IMR-90 (cell line): ENCODE data around the gene PRELID3B. TPM values are rescaled to one million over a fixed set of nuclear protein-coding genes. Genes with fewer than 3 reads are reported as not detected.

Experiments
- ATAC-seq: fragments of 200-7000 bp; cut with Tn5 transposase; 2 replicates; pipeline ENCODE4 v1.9.1; 2020; ENCODE audit warnings: low read depth, mild to moderate bottlenecking, moderate library complexity
- BruUV-seq: library from RNA; stranded (reverse); fragments of 400-500 nt; replicated peaks from 2 replicates; lab custom pipeline; 2021; lab: Mats Ljungman, UMichigan
- CTCF ChIA-PET: fragments of 300-600 bp; formaldehyde crosslinking; extraction: SDS; loops from one replicate; lab custom pipeline; 2021; ENCODE audit warnings: antibody characterized with exemption; lab: Yijun Ruan, JAX
- POLR2A ChIA-PET: fragments of 300-600 bp; sonication (Branson Sonifier 250); formaldehyde crosslinking; loops from one replicate; lab custom pipeline; 2022; ENCODE audit warnings: antibody characterized with exemption; ENCODE audit not compliant: unreplicated experiment; lab: Charles Lee
- DNase-seq: peaks from one replicate; pipeline ENCODE4 v3.0.0; 2013
- H2AFZ ChIP-seq: replicated peaks from 2 replicates; pipeline ENCODE3; 2013; ENCODE audit warnings: low read length, mild to moderate bottlenecking; ENCODE audit not compliant: poor library complexity
- H2AK5ac ChIP-seq: 2 replicates; pipeline ENCODE4 v1.6.1; 2013; ENCODE audit warnings: low read depth, low read length, inconsistent platforms
- H2AK9ac ChIP-seq: replicated peaks from 2 replicates; pipeline ENCODE3; 2013; ENCODE audit warnings: mild to moderate bottlenecking, low read depth, low read length, moderate library complexity; ENCODE audit not compliant: poor library complexity
- H2BK120ac ChIP-seq: 2 replicates; pipeline ENCODE4 v1.6.1; 2013; ENCODE audit warnings: low read depth, low read length, inconsistent platforms
- H2BK15ac ChIP-seq: 3 replicates; pipeline ENCODE4 v1.6.1; 2013; ENCODE audit warnings: low read depth, low read length, inconsistent platforms
- H2BK20ac ChIP-seq: 2 replicates; pipeline ENCODE4 v1.6.1; 2013; ENCODE audit warnings: low read depth, mild to moderate bottlenecking, inconsistent platforms, low read length, moderate library complexity
- H2BK5ac ChIP-seq: 2 replicates; pipeline ENCODE4 v1.6.1; 2013; ENCODE audit warnings: mild to moderate bottlenecking, low read depth, low read length, inconsistent platforms; ENCODE audit not compliant: poor library complexity, severe bottlenecking
- H3K14ac ChIP-seq: replicated peaks from 2 replicates; pipeline ENCODE4 v1.6.1; 2013; ENCODE audit warnings: low read depth, low read length, inconsistent platforms
- H3K18ac ChIP-seq: 2 replicates; pipeline ENCODE4 v1.6.1; 2013; ENCODE audit warnings: low read depth, low read length, control low read depth
- H3K23ac ChIP-seq: 2 replicates; pipeline ENCODE4 v1.6.1; 2013; ENCODE audit warnings: low read depth, low read length, inconsistent platforms
- H3K27ac ChIP-seq: 2 replicates; pipeline ENCODE4 v1.5.1; 2013; ENCODE audit warnings: mild to moderate bottlenecking, control low read depth, low read length; ENCODE audit not compliant: insufficient read depth
- H3K27me3 ChIP-seq: 2 replicates; pipeline ENCODE4 v1.6.1; 2013; ENCODE audit warnings: low read length; ENCODE audit not compliant: control insufficient read depth, insufficient read depth
- H3K36me3 ChIP-seq: 2 replicates; pipeline ENCODE4 v1.6.1; 2013; ENCODE audit warnings: low read length, mixed read lengths; ENCODE audit not compliant: control insufficient read depth, insufficient read depth
- H3K4ac ChIP-seq: 2 replicates; pipeline ENCODE4 v1.6.1; 2013; ENCODE audit warnings: low read depth, low read length, inconsistent platforms
- H3K4me1 ChIP-seq: 2 replicates; pipeline ENCODE4 v1.6.1; 2013; ENCODE audit warnings: low read length, mixed read lengths; ENCODE audit not compliant: control insufficient read depth, insufficient read depth
- H3K4me2 ChIP-seq: 2 replicates; pipeline ENCODE4 v1.6.1; 2013; ENCODE audit warnings: low read depth, mild to moderate bottlenecking, control low read depth, low read length, moderate library complexity
- H3K4me3 ChIP-seq: 2 replicates; pipeline ENCODE4 v1.5.1; 2013; ENCODE audit warnings: low read depth, mild to moderate bottlenecking, control low read depth, low read length, moderate library complexity; ENCODE audit not compliant: insufficient read depth
- H3K56ac ChIP-seq: 2 replicates; pipeline ENCODE4 v1.6.1; 2013; ENCODE audit warnings: low read length, inconsistent platforms; ENCODE audit not compliant: insufficient read depth; ENCODE audit errors: extremely low read depth
- H3K79me1 ChIP-seq, 2 experiments: 2 replicates each; pipeline ENCODE4 v1.6.1; 2013; ENCODE audit warnings: low read length in 2 of 2, inconsistent platforms in 1 of 2, low read depth in 1 of 2
- H3K9ac ChIP-seq: 2 replicates; pipeline ENCODE4 v1.6.1; 2013; ENCODE audit warnings: low read depth, low read length, control low read depth
- H3K9me1 ChIP-seq: 2 replicates; pipeline ENCODE4 v1.6.1; 2013; ENCODE audit warnings: low read length, inconsistent platforms; ENCODE audit not compliant: insufficient read depth
- H3K9me3 ChIP-seq: 2 replicates; pipeline ENCODE4 v1.6.1; 2013; ENCODE audit warnings: low read length; ENCODE audit not compliant: control insufficient read depth, insufficient read depth
- H4K20me1 ChIP-seq: 2 replicates; pipeline ENCODE4 v1.6.1; 2013; ENCODE audit warnings: low read length, inconsistent platforms; ENCODE audit not compliant: insufficient read depth
- H4K5ac ChIP-seq: 2 replicates; pipeline ENCODE4 v1.6.1; 2013; ENCODE audit warnings: mild to moderate bottlenecking, low read depth, low read length, control low read depth
- H4K8ac ChIP-seq, 2 experiments: 2 replicates each; pipeline ENCODE4 v1.6.1; 2013; ENCODE audit warnings: low read depth in 2 of 2, low read length in 2 of 2, control low read depth in 1 of 2, inconsistent platforms in 1 of 2
- H4K91ac ChIP-seq: 2 replicates; pipeline ENCODE4 v1.6.1; 2013; ENCODE audit warnings: low read depth, low read length, inconsistent platforms; ENCODE audit not compliant: insufficient read depth
- POLR2A ChIP-seq: IDR thresholded peaks from 2 replicates; pipeline ENCODE4 v1.6.1; 2012; ENCODE audit warnings: mild to moderate bottlenecking, low read depth, low read length
- RCOR1 ChIP-seq: IDR thresholded peaks from 2 replicates; pipeline ENCODE4 v1.6.1; 2012; ENCODE audit warnings: mild to moderate bottlenecking, low read length, improper control_type of control experiment; ENCODE audit not compliant: insufficient replicate concordance
- WGBS, 2 experiments: methylation state at CpG; one replicate each; pipeline versions ENCODE4 v1.1.5 to v1.1.7; 2013; ENCODE audit warnings: missing lambda C conversion rate in 2 of 2; ENCODE audit not compliant: insufficient read length in 1 of 2; ENCODE audit errors: extremely low coverage in 2 of 2; 5-methylcytosine and 5-hydroxymethylcytosine counted together
- dilution Hi-C: fragments of 300-500 bp; cut with HindIII; formaldehyde crosslinking; loops from one replicate; pipeline ENCODE4 v1.14.3; 2018; ENCODE audit warnings: low sequenced_read_pairs; ENCODE audit not compliant: unreplicated experiment
- in situ Hi-C: fragments of 300-500 bp; cut with MboI; formaldehyde crosslinking; loops from 3 replicates; pipeline ENCODE4 v1.14.3; 2019; ENCODE audit warnings: low sequenced_read_pairs, inconsistent platforms, mixed read lengths
- intact Hi-C: fragments of 100-400 bp; cut with micrococcal nuclease; formaldehyde crosslinking; loops from 2 replicates; pipeline ENCODE4 v1.10.0; 2022
- polyA plus RNA-seq, 3 experiments: library from polyadenylated mRNA; depleted of rRNA; stranded (reverse); fragments of >200 nt; gene quantifications; 2 replicates each; pipeline ENCODE4 v1.2.3, GENCODE V29; 2012; ENCODE audit warnings: low replicate concordance in 1 of 3
- total RNA-seq: library from RNA; depleted of rRNA; stranded (reverse); fragments of >200 nt; gene quantifications from 2 replicates; pipeline ENCODE4 v1.2.3, GENCODE V29; 2012

Gene PRELID3B
- total and polyA plus RNA-seq, 2 of the 4 experiments (the other 2 are of a cell fraction): 24.8 to 41.9 TPM

- H3K23ac ChIP-seq: no peak overlapping the region
- H3K4ac ChIP-seq: no peak overlapping the region
- no peak overlapping the region for H2BK15ac ChIP-seq
- H3K4me1 ChIP-seq: no peaks in the 10 kb centered on the region
- H2AK5ac ChIP-seq: no peak overlapping the region
- intact Hi-C loops (no loop called here), dilution Hi-C loops (no loop called here), in situ Hi-C loops (no loop called here)
- no peak overlapping the region for H2BK120ac ChIP-seq
- no peak for TF ChIP-seq RCOR1
- TF ChIP-seq POLR2A: no peak
- H3K18ac ChIP-seq: no peak overlapping the region
- WGBS, 2 experiments: no CpG with 5 or more reads among the region's 4 CpGs
- no peaks in the 10 kb centered on the region for H3K9me1 ChIP-seq
- peaks cover 16% of the 10 kb centered on the region for H3K27me3 ChIP-seq
- H2BK5ac ChIP-seq: no peak overlapping the region
- H4K5ac ChIP-seq: no peak overlapping the region
- no peak for DNase-seq
- H3K9ac ChIP-seq: no peak overlapping the region
- ChIA-PET CTCF (interaction anchor here (0.9 kb wide), 1 partner anchor 12 kb away, joined by 3 read pairs; no protein-coding TSS in a partner anchor), POLR2A (no interaction called here)
- no peak overlapping the region for H4K8ac ChIP-seq
- no peak overlapping the region for H3K4me2 ChIP-seq
- no peaks in the 10 kb centered on the region for H3K36me3 ChIP-seq
- H3K79me1 ChIP-seq: no peaks in the 10 kb centered on the region
- BruUV-seq: no TSS peak
- no peak overlapping the region for H4K91ac ChIP-seq
- no peaks in the 10 kb centered on the region for H4K20me1 ChIP-seq
- no peak overlapping the region for H3K4me3 ChIP-seq
- no peak for ATAC-seq
- no peaks in the 10 kb centered on the region for H3K9me3 ChIP-seq
- H2AK9ac ChIP-seq: no peak overlapping the region
- H3K56ac ChIP-seq: no peak overlapping the region
- no peak overlapping the region for H3K27ac ChIP-seq
- H2AFZ ChIP-seq: no peak overlapping the region
- no peak overlapping the region for H3K14ac ChIP-seq
- H2BK20ac ChIP-seq: no peak overlapping the region
These were observed 33.4 kb upstream of the PRELID3B start for GRCh38 chr20:59075934-59076508.
